T1000 (cell line): ENCODE data around the gene RPRD1A.
"Not testable (repeated sequence)": the region's sequence is repeated elsewhere in the genome, so short reads cannot be mapped to it uniquely, and the experiment has no call there.

Source experiments
- DNase-seq: peaks from one replicate; lab custom pipeline; 2025; ENCODE audit warnings: mixed read lengths; lab: John Stamatoyannopoulos, UW

Gene RPRD1A

DNA sequence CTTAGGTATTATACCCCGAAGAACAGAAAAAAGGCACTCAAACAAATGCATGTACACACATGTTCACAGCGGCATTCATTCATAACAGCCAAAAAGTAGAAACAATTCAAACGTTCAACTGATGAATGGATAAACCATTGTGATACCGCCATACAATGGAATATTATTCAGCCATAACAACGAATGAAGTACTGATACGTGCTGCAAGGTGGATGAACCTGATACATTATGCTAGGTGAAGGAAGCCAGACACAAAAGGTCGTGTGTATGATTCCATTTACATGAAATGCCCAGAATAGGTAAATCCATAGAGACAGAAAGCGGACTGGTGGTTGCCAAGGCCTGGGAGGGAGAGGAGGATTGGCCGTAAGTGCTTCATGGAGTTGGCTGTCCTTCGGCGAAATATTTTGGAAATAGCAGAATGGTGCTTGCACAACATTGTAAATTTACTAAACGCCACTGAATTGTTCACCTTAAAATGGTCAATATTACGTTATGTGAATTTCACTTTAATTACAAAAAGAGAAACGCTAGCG, 95.6 kb downstream of the RPRD1A start:
- DNase-seq: no peak

- no peak for DNase-seq
Measured at GRCh38 chr18:35969676-35970075, 97.7 kb downstream of the RPRD1A start.

GRCh38 chr18:35968278-35968880, 99.0 kb downstream of the RPRD1A start:
- DNase-seq: no peak

GRCh38 chr18:35967866-35968265, 99.5 kb downstream of the RPRD1A start:
- DNase-seq: not testable (repeated sequence)

GRCh38 chr18:35964319-35964718, 103.0 kb downstream of the RPRD1A start:
- DNase-seq: no peak

DNA sequence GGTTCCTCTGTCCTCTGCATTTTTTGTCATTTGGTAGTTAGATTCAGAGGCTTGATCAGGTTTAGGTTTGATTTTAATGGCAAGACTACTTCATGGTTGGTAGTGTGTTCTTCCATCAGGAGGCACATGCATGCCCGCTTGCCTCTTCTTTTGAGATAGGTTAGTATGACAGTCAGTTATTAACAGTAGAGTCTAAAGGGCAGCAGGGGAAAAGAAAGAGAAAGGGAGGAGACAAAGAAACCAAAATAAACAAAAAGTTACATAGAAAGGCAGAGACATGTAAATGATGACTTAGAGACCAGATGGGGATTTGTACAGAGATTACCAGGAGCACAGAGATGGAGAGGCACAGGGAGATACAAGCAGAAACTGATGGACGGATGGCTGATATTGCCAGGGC, 105.0 kb downstream of the RPRD1A start:
- DNase-seq: no peak

- DNase-seq: no peak
Measured at GRCh38 chr18:35956226-35956625, 111.1 kb downstream of the RPRD1A start.

DNA sequence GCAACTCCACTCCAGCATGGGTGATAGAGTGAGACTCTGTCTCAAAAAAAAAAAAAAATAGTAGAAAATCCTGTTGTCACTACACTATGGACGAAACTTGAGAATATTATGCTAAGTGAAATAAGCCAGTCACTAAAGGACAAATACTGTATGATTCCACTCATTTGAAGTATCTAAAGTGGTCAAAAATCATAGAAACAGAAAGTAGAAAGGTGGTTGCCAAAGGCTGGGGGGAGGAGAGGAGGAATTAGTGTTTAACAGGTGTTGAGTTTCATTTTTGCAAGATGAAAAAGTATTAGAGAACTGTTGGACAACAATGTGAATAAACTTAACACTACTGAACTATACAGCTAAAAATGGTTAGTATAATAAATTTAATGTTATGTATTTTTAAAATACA, 113.7 kb downstream of the RPRD1A start:
- DNase-seq: no peak

DNA sequence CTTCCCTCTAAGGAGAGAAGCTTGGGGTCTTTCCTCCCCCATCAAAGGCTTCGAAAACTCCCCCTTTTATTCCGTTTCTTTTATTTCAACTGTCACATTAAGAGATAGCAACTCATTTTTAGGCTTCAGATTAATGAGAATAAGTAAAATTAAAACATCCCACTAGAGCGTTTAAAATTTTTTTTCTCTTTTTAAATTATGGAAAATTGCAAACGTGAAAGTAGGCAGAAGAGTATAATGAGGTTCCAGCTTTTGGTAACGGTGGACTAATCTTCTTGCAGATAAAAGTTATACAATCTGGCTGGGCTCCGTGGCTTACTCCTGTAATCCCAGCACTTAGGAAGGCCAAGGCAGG, 116.8 kb downstream of the RPRD1A start:
- no peak for DNase-seq

DNA sequence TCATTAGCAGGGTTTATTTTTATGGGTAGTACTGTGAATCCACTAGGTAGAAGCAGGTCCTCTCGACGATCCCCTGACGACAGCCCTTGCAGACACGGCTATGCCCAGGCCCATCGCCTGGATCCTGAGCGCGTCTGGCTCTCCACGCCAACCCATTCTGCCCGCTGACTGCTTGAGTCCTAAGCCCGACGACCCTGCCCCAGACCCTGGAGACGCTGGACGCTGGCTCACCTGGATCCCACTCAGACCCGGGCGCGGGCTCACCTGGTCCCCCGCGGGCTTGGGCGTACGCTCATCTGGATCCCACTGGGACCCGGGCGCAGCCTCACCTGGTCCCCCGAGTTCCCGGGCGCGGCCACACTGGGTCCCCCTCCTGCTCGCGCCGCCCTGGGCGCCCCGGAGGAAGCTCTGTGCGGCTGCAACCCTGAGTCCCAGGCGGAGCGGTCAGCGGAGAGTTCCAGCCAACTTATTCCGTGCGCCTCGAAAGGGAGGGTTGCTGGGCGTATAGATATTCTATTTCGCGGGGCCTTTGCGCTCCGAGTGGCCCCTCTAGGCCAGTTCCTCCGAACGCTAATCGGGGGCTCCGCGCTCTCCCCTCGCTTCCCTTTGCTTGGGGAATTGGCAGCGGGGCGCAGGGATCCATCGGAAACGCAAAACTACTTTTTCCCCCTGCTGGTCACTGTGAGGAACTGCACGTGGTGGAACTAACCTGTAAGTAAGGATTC, 117.3 kb downstream of the RPRD1A start:
- no peak for DNase-seq

DNA sequence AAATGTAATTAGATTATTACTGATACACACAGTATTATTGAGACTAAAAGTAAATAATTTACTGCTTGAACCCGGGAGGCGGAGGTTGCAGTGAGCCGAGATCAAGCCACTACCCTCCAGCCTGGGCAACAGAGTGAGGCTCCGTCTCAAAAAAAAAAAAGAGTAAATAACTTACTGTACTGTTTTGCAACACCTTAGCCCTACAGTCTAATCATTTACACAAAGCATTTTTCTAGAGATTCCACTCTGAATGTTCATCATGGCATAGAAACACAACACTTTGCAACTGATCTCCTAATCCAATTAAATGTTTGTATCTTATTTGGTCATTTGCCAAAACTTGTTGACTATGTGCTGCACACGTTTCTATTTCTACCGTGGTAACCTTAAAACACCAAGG, 118.3 kb downstream of the RPRD1A start:
- no peak for DNase-seq

- no peak for DNase-seq
Measured at GRCh38 chr18:35948080-35948479, 119.3 kb downstream of the RPRD1A start.

DNA sequence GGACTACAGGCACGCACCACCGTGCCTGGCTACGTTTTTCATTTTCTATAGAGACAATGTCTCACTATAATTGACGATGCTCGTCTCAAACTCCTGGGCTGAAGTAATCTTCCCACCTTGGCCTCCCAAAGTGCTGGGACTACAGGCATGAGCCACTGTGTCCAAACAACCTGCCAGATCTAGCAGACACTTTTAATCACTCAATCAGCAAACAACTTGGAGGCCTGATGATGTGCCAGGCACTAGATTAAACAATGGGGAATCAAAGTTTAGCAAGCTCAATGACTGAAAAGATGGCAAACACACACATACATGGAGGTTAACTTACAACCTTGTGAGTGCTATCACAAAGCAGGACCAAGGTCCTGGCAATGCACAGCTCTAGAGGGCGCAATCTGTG, 124.7 kb downstream of the RPRD1A start:
- no peak for DNase-seq

- DNase-seq: no peak
Measured at GRCh38 chr18:35942133-35942532, 125.2 kb downstream of the RPRD1A start.

- no peak for DNase-seq
Measured at GRCh38 chr18:35941299-35941698, 126.1 kb downstream of the RPRD1A start.
